Naive thymus-derived CD8-positive, alpha-beta T cell (primary cell): ENCODE measurements around the gene FAM219B. TPM values are rescaled to one million over a fixed set of nuclear protein-coding genes. Genes with fewer than 3 reads are reported as not detected.
"Not testable (repeated sequence)": the region's sequence is repeated elsewhere in the genome, so short reads cannot be mapped to it uniquely, and the experiment has no call there.

Source experiments
- ATAC-seq, 2 donors: fragments of 150-1000 bp; cut with Tn5 transposase in 1 of 2; sonication (Bioruptor Pico), chemical (Tn5 transposase) in 1 of 2; 1 replicate in 1 of 2; 2 replicates in 1 of 2; pipeline ENCODE4 v1.10.0; 2021; ENCODE audit warnings: mild to moderate bottlenecking in 2 of 2, moderate library complexity in 2 of 2
- POLR2A ChIA-PET: fragments of 350-600 bp; sonication (Branson Sonifier 250); formaldehyde crosslinking; loops from one replicate; lab custom pipeline; 2021; ENCODE audit warnings: antibody characterized with exemption; lab: Charles Lee
- DNase-seq, 10 donors: peaks; one replicate each; pipeline versions ENCODE4 v3.0.0 to v3.0.0-alpha.2; 2020 to 2022
- H3K27ac Mint-ChIP-seq, 10 donors: one replicate each; pipeline ENCODE4 v1.8.0; 2020 to 2022; ENCODE audit warnings: mild to moderate bottlenecking in 10 of 10, mixed read lengths in 10 of 10, moderate library complexity in 4 of 10, inconsistent platforms in 1 of 10
- H3K27me3 Mint-ChIP-seq, 5 donors: one replicate each; pipeline ENCODE4 v1.8.0; 2021 to 2022; ENCODE audit warnings: mixed read lengths in 5 of 5
- H3K36me3 Mint-ChIP-seq, 3 donors: one replicate each; pipeline ENCODE4 v1.8.0; 2020 to 2022; ENCODE audit warnings: mixed read lengths in 3 of 3, mild to moderate bottlenecking in 2 of 3, inconsistent platforms in 1 of 3
- H3K4me1 Mint-ChIP-seq, 4 donors: one replicate each; pipeline ENCODE4 v1.8.0; 2021 to 2022; ENCODE audit warnings: mixed read lengths in 4 of 4
- H3K4me3 Mint-ChIP-seq, 10 donors: one replicate each; pipeline ENCODE4 v1.8.0; 2020 to 2022; ENCODE audit warnings: mild to moderate bottlenecking in 10 of 10, mixed read lengths in 10 of 10, moderate library complexity in 6 of 10, inconsistent platforms in 1 of 10
- H3K9me3 Mint-ChIP-seq, 9 donors: one replicate each; pipeline ENCODE4 v1.8.0; 2020 to 2022; ENCODE audit warnings: mixed read lengths in 9 of 9, mild to moderate bottlenecking in 3 of 9, inconsistent platforms in 1 of 9, moderate library complexity in 1 of 9
- polyA plus RNA-seq, 3 donors: library from polyadenylated mRNA; unstranded; fragments of 300-500 nt; fragmentation: Illumina TruSeq; gene quantifications; one replicate each; pipeline ENCODE4 v1.2.3, GENCODE V29; 2021
- total RNA-seq, 8 experiments: library from RNA in 2 of 8; stranded (reverse) in 2 of 8; gene quantifications; one replicate each; pipeline ENCODE4 v1.2.3 and lab custom pipeline; 2021 to 2026

Gene FAM219B
- total and polyA plus RNA-seq, 5 experiments from 2014 or later, result 18.8 to 91.5 (median 22.3) TPM

GRCh38 chr15:74889883-74890664 lies 16.6 kb downstream of the FAM219B start, which contains the start of gene MPI:
Gene MPI, plus strand, starts transcription at chr15:74890042. Its CDS starts 32 bp downstream, at chr15:74890074.
- H3K36me3 Mint-ChIP-seq, result peaks cover 2 to 8% (median 6%) of the 10 kb centered on the region in 3 donors
- H3K27ac Mint-ChIP-seq, result peak within 1 kb of the TSS; percentile 87 to 97 (median 92)
- ATAC-seq, result peak; percentile 95 to 97
- DNase-seq, result peak; percentile 74 to 91 (median 80)
- H3K4me1 Mint-ChIP-seq, result peaks cover 17 to 54% (median 54%) of the 10 kb centered on the region in 4 donors
- no peaks in the 10 kb centered on the region for H3K27me3 Mint-ChIP-seq
- H3K9me3 Mint-ChIP-seq, result no peaks in the 10 kb centered on the region
- POLR2A ChIA-PET, result interaction anchor here (0.8 to 2.6 kb wide), 14 partner anchors 9 to 113 kb away, joined by 3 to 16 read pairs (median 6); partner anchors contain the start of genes CSK and FAM219B
- H3K4me3 Mint-ChIP-seq, result peak within 1 kb of the TSS; percentile 82 to 96 (median 89)

GRCh38 chr15:74889390-74889882 lies 17.2 kb downstream of the FAM219B start:
- H3K36me3 Mint-ChIP-seq, result peaks cover 2 to 8% (median 6%) of the 10 kb centered on the region in 3 donors
- ATAC-seq (peak; percentile 19 to 27), DNase-seq (no peak)
- H3K9me3 Mint-ChIP-seq, result no peaks in the 10 kb centered on the region
- H3K4me1 Mint-ChIP-seq, result peaks cover 17 to 57% (median 53%) of the 10 kb centered on the region in 4 donors
- no peaks in the 10 kb centered on the region for H3K27me3 Mint-ChIP-seq
- POLR2A ChIA-PET, result interaction anchor here (0.8 to 2.6 kb wide), 14 partner anchors 10 to 112 kb away, joined by 3 to 16 read pairs (median 5); partner anchors contain the start of genes CSK and FAM219B
- peak overlapping the region; percentile 82 to 96 (median 89) for H3K4me3 Mint-ChIP-seq
- H3K27ac Mint-ChIP-seq, result peak overlapping the region; percentile 87 to 97 (median 92)

- POLR2A ChIA-PET, result interaction anchor here (1.0 to 2.6 kb wide), 7 partner anchors 11 to 44 kb away, joined by 3 to 16 read pairs (median 11); partner anchors contain the start of gene FAM219B
- H3K4me3 Mint-ChIP-seq, result peak overlapping the region in 5 of 10 donors; percentile 84 to 96 (median 89)
- H3K27ac Mint-ChIP-seq, result peak overlapping the region in 6 of 10 donors; percentile 28 to 92 (median 66)
- no peaks in the 10 kb centered on the region for H3K9me3 Mint-ChIP-seq
- peaks cover 17 to 58% (median 50%) of the 10 kb centered on the region in 4 donors for H3K4me1 Mint-ChIP-seq
- no peaks in the 10 kb centered on the region for H3K27me3 Mint-ChIP-seq
- peaks cover 2 to 6% (median 4%) of the 10 kb centered on the region in 3 donors for H3K36me3 Mint-ChIP-seq
- ATAC-seq (no peak), DNase-seq (no peak)
Measured at GRCh38 chr15:74888716-74889115, 17.9 kb downstream of the FAM219B start.

- ATAC-seq, H3K36me3 Mint-ChIP-seq, H3K4me3 Mint-ChIP-seq, H3K27me3 Mint-ChIP-seq, H3K9me3 Mint-ChIP-seq, DNase-seq: not testable (repeated sequence)
- Mint-ChIP-seq H3K27ac (peak overlapping the region in 1 of 10 donors; percentile 75), H3K4me1 (peaks cover 12 to 50% (median 40%) of the 10 kb centered on the region in 4 donors)
- POLR2A ChIA-PET, result interaction anchor here (0.7 to 1.0 kb wide), 2 partner anchors 45 to 322 kb away, joined by 3 read pairs; partner anchors contain the start of gene ULK3
Measured at GRCh38 chr15:74887537-74888193, 19.0 kb downstream of the FAM219B start.

- no peak overlapping the region for H3K4me3 Mint-ChIP-seq
- POLR2A ChIA-PET, result no interaction called here
- no peaks in the 10 kb centered on the region for H3K9me3 Mint-ChIP-seq
- peaks cover 11 to 34% (median 19%) of the 10 kb centered on the region in 4 donors for H3K4me1 Mint-ChIP-seq
- DNase-seq (no peak), ATAC-seq (no peak)
- no peak overlapping the region for H3K27ac Mint-ChIP-seq
- no peaks in the 10 kb centered on the region for H3K36me3 Mint-ChIP-seq
- H3K27me3 Mint-ChIP-seq, result peaks cover 0 to 4% (median 0%) of the 10 kb centered on the region in 5 donors
Measured at GRCh38 chr15:74885461-74885860, 21.2 kb downstream of the FAM219B start.

- H3K27me3 Mint-ChIP-seq, result peaks cover 0 to 4% (median 0%) of the 10 kb centered on the region in 5 donors
- no peaks in the 10 kb centered on the region for H3K36me3 Mint-ChIP-seq
- H3K4me1 Mint-ChIP-seq, result peaks cover 5 to 25% (median 12%) of the 10 kb centered on the region in 4 donors
- H3K27ac Mint-ChIP-seq, result no peak overlapping the region
- POLR2A ChIA-PET, result interaction anchor here (0.5 kb wide), 1 partner anchor 54 kb away, joined by 3 read pairs; no protein-coding TSS in a partner anchor
- ATAC-seq, result no peak
- no peak overlapping the region for H3K4me3 Mint-ChIP-seq
- no peak for DNase-seq
- H3K9me3 Mint-ChIP-seq, result no peaks in the 10 kb centered on the region
Measured at GRCh38 chr15:74884428-74885223, 22.0 kb downstream of the FAM219B start.

- Mint-ChIP-seq H3K9me3 (no peaks in the 10 kb centered on the region), H3K36me3 (no peaks in the 10 kb centered on the region), H3K27me3 (peaks cover 0 to 4% (median 0%) of the 10 kb centered on the region in 5 donors), H3K4me3 (no peak overlapping the region), H3K27ac (no peak overlapping the region), H3K4me1 (peaks cover 0 to 15% (median under 1%) of the 10 kb centered on the region in 4 donors)
- ATAC-seq, result no peak
- DNase-seq, result no peak
- POLR2A ChIA-PET, result interaction anchor here (1.0 to 1.2 kb wide), 2 partner anchors 11 to 38 kb away, joined by 3 to 5 read pairs; no protein-coding TSS in a partner anchor
Measured at GRCh38 chr15:74882528-74882927, 24.1 kb downstream of the FAM219B start.

- peaks cover 0 to 4% (median 0%) of the 10 kb centered on the region in 5 donors for H3K27me3 Mint-ChIP-seq
- no peaks in the 10 kb centered on the region for H3K36me3 Mint-ChIP-seq
- POLR2A ChIA-PET, result interaction anchor here (0.7 to 0.8 kb wide), 2 partner anchors 14 to 18 kb away, joined by 3 to 5 read pairs; no protein-coding TSS in a partner anchor
- no peak overlapping the region for H3K27ac Mint-ChIP-seq
- peaks cover 0 to 9% (median 4%) of the 10 kb centered on the region in 4 donors for H3K4me1 Mint-ChIP-seq
- no peaks in the 10 kb centered on the region for H3K9me3 Mint-ChIP-seq
- no peak overlapping the region for H3K4me3 Mint-ChIP-seq
- no peak for ATAC-seq
- no peak for DNase-seq
Measured at GRCh38 chr15:74878273-74878672, 28.4 kb downstream of the FAM219B start.

- POLR2A ChIA-PET, result interaction anchor here (0.7 to 7.3 kb wide), 9 partner anchors 16 to 285 kb away, joined by 3 to 68 read pairs (median 4); partner anchors contain the start of genes FAM219B and ULK3
- Mint-ChIP-seq H3K36me3 (peaks cover 0 to 12% (median 0%) of the 10 kb centered on the region in 3 donors), H3K27ac (peak overlapping the region; percentile 83 to 99 (median 96)), H3K9me3 (no peaks in the 10 kb centered on the region), H3K4me1 (peaks cover 15 to 49% (median 39%) of the 10 kb centered on the region in 4 donors), H3K27me3 (no peaks in the 10 kb centered on the region), H3K4me3 (peak overlapping the region; percentile 94 to 100 (median 98))
- DNase-seq (peak in 1 of 10 donors; percentile 12), ATAC-seq (peak; percentile 3 to 10)
Measured at GRCh38 chr15:74873756-74874424, 32.8 kb downstream of the FAM219B start.

GRCh38 chr15:74873036-74873755 lies 33.5 kb downstream of the FAM219B start, which contains the start of gene SCAMP2:
Gene SCAMP2, minus strand, starts transcription at chr15:74873365. Its CDS starts 110 bp downstream, at chr15:74873255.
- Mint-ChIP-seq H3K27ac (peak within 1 kb of the TSS; percentile 90 to 99 (median 96)), H3K9me3 (no peaks in the 10 kb centered on the region), H3K4me3 (peak within 1 kb of the TSS; percentile 94 to 100 (median 98)), H3K4me1 (peaks cover 15 to 56% (median 46%) of the 10 kb centered on the region in 4 donors), H3K36me3 (peaks cover 0 to 15% (median 0%) of the 10 kb centered on the region in 3 donors), H3K27me3 (no peaks in the 10 kb centered on the region)
- DNase-seq, result peak; percentile 82 to 98 (median 91)
- ATAC-seq, result peak; percentile 96
- POLR2A ChIA-PET, result interaction anchor here (0.8 to 7.3 kb wide), 10 partner anchors 15 to 96 kb away, joined by 3 to 68 read pairs (median 4); partner anchors contain the start of genes FAM219B and ULK3
